ENCODE results near the gene SPTBN5. TPM values are rescaled to one million over a fixed set of nuclear protein-coding genes. Genes with fewer than 3 reads are reported as not detected.

Gene SPTBN5
- total RNA-seq, 1 experiment from 2014 or later = 0.96 TPM

DNA sequence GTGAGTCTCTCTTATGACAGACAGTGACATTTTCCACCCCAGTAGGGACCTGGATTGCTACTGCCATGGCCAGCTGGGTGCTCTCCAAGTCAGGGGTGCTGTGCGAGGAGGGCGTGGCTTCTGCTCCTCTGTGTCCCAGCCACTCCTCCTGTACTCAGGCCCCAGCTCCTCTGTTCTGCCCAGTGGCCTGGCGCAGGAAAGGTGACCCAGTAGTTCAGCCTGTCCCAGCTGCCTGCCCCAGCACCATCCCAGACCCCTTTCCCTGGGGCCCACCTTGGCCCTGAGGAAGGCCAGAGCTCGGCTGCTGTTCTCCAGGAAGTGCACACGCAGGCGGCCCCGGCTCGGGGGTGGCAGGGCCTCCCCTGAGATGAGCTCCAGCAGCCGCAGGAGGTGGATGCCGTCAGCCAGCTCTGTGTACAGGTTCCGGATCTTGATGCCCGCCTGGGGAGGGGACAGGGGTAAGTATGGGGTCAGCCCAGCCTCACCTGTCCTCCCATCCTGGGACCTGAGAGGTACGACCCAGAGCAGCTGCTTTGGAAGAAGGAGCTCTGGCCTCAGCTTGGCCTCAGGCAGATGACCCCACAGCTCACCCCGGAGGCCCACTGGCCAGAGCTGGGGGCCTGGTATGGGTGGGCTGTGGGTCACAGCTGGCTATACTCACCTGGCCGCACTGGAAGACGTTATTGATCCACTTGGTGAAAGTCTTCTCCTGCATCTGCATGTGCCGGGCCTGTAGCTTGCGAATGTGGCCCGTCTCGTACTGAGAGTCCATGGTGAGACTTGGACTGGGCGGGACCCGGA lies 1.0 kb downstream of the SPTBN5 start:
- H2AFZ ChIP-seq (ENCODE audit: low read depth, low read length, poor library complexity, severe bottlenecking) = no peak overlapping the region
- H3K27me3 ChIP-seq (ENCODE audit: insufficient read depth, low read length) = no peaks in the 10 kb centered on the region
- ATAC-seq (no peak), DNase-seq (ENCODE audit: low read depth, low spot score) (no peak)
- H4K20me1 ChIP-seq (ENCODE audit: insufficient read depth) = no peaks in the 10 kb centered on the region
- no peak overlapping the region; the same call in 1 of the 2 replicates for H3K27ac ChIP-seq (ENCODE audit: low read depth, low read length)
- BruUV-seq (replicated peaks) = no TSS peak
- no peak for TF ChIP-seq FOSL1 (IDR thresholded peaks at IDR 0.05; ENCODE audit: low read depth)
- no peak for TF ChIP-seq EZH2 (IDR thresholded peaks at IDR 0.05)
- no peak for TF ChIP-seq ELF1 (IDR thresholded peaks at IDR 0.05; ENCODE audit: borderline replicate concordance, low read depth)
- no peak for TF ChIP-seq RAD21 (IDR thresholded peaks at IDR 0.05; ENCODE audit: low read depth)
- TF ChIP-seq JUND (IDR thresholded peaks at IDR 0.05) = no peak
- TF ChIP-seq CTCF (IDR thresholded peaks at IDR 0.05 in 2 of 3, conservative IDR thresholded peaks at IDR 0.05 in 1 of 3; ENCODE audit: borderline replicate concordance in 1 of 3, insufficient read depth in 1 of 3, low read depth in 2 of 3, low read length in 2 of 3) = no peak
- no peak for TF ChIP-seq ZFX (IDR thresholded peaks at IDR 0.05)
- TF ChIP-seq CBX3 (IDR thresholded peaks at IDR 0.05; ENCODE audit: low read depth) = no peak
- no peak for TF ChIP-seq YY1 (IDR thresholded peaks at IDR 0.05; ENCODE audit: extremely low read depth, insufficient replicate concordance, low read depth, low read length)
- TF ChIP-seq SRF (IDR thresholded peaks at IDR 0.05; ENCODE audit: low read depth) = no peak
- no peak for TF ChIP-seq ZNF274 (IDR thresholded peaks at IDR 0.05; ENCODE audit: low read depth, low read length)
- TF ChIP-seq CEBPB (IDR thresholded peaks at IDR 0.05; ENCODE audit: low read depth) = no peak
- H3K36me3 ChIP-seq (ENCODE audit: control insufficient read depth in 1 of 2, insufficient read depth in 2 of 2, low read length in 2 of 2) = no peaks in the 10 kb centered on the region
- RAD21 ChIA-PET (ENCODE audit: low non-redundant PET in 1 of 2, low total read pairs in 2 of 2, uncharacterized antibody in 2 of 2, unreplicated experiment in 2 of 2) = no interaction called here
- H3K79me2 ChIP-seq (ENCODE audit: insufficient read depth, low read length) = no peaks in the 10 kb centered on the region
- H3K9me2 ChIP-seq (ENCODE audit: insufficient read depth) = no peaks in the 10 kb centered on the region
- peaks cover 27 to 30% of the 10 kb centered on the region in 2 experiments for H3K4me1 ChIP-seq (ENCODE audit: control insufficient read depth in 1 of 2, insufficient read depth in 2 of 2, low read length in 2 of 2)
- POLR2A ChIA-PET = no interaction called here
- no peaks in the 10 kb centered on the region for H3K9me3 ChIP-seq (ENCODE audit: control insufficient read depth in 1 of 2, insufficient read depth in 1 of 2, low read depth in 1 of 2, low read length in 2 of 2)
- intact Hi-C loops (cut with micrococcal nuclease) = no loop called here
- no peak overlapping the region for H3K4me3 ChIP-seq (replicated peaks in 1 of 2; ENCODE audit: low read depth in 1 of 2, low read length in 2 of 2)
- no peak overlapping the region for H3K9ac ChIP-seq (ENCODE audit: low read length)
- no peak overlapping the region for H3K4me2 ChIP-seq (ENCODE audit: low read length)
- CTCF ChIA-PET = interaction anchor here (0.9 to 2.0 kb wide), 2 partner anchors 12 to 119 kb away, joined by 3 to 6 read pairs; partner anchors contain the start of gene MAPKBP1

Measured in HCT116 (cell line).